Right renal cortex interstitium (tissue), 3 donors: Measurements from ENCODE around the gene GRIN2D. TPM values are rescaled to one million over a fixed set of nuclear protein-coding genes. Genes with fewer than 3 reads are reported as not detected.

Experiments
- DNase-seq, 3 donors: peaks; one replicate each; pipeline ENCODE4 v3.0.0-alpha.2; 2013; ENCODE audit warnings: low read depth in 3 of 3, low spot score in 2 of 3
- polyA plus RNA-seq, 3 donors: library from polyadenylated mRNA; unstranded; fragments of 120-200 nt; gene quantifications; one replicate each; pipeline ENCODE4 v1.2.1, GENCODE V29; 2013; ENCODE audit not compliant: insufficient read length in 3 of 3

Gene GRIN2D
- polyA plus RNA-seq, 3 donors: 0.35 to 0.46 (median 0.38) TPM

DNA sequence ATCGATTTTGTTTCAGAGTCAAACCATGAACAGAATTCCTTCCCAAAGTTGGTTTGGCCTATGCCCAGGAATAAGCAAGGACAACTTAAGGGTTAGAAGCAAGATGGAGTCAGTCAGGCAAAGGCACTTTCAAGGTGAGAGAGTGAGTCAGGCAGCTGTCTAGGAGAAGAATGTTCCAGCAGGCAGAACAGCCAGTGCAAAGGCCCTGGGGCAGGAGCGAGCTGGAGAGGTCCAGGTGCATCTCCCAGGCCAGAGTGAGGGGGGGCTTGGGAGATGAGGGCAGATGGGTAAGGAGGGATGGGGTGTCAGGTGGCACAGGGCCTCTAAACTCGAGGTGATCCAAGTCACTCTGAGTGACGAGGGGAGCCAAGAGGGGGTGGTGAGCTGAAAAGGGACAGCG is 43.1 kb downstream of the GRIN2D start:
- no peak for DNase-seq

DNA sequence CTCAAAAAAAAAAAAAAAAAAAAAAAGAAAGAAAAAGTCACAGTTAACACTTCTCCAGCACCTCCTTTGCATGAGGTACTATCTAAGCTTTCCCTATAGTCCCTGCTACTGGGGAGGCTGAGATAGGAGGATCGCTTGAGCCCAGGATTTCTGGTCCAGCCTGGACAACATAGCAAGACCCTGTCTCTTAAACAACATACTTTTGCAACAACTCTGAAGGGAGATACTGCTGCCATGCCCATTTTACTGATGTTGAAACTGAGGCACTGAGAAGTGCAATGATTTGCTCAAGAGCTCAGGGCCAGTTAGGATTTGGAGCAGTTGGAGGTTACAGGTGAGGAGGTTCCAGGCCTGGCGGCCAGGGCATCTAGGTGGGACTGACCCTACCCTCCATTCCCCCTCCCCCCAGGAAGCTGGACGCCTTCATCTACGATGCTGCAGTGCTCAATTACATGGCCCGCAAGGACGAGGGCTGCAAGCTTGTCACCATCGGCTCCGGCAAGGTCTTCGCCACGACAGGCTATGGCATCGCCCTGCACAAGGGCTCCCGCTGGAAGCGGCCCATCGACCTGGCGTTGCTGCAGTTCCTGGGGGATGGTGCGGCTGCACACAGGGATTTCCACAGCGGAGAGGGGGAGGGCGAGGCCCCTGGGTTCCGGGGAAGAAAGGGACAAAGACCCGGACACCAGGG is 48.0 kb downstream of the GRIN2D start:
- DNase-seq: no peak

DNA sequence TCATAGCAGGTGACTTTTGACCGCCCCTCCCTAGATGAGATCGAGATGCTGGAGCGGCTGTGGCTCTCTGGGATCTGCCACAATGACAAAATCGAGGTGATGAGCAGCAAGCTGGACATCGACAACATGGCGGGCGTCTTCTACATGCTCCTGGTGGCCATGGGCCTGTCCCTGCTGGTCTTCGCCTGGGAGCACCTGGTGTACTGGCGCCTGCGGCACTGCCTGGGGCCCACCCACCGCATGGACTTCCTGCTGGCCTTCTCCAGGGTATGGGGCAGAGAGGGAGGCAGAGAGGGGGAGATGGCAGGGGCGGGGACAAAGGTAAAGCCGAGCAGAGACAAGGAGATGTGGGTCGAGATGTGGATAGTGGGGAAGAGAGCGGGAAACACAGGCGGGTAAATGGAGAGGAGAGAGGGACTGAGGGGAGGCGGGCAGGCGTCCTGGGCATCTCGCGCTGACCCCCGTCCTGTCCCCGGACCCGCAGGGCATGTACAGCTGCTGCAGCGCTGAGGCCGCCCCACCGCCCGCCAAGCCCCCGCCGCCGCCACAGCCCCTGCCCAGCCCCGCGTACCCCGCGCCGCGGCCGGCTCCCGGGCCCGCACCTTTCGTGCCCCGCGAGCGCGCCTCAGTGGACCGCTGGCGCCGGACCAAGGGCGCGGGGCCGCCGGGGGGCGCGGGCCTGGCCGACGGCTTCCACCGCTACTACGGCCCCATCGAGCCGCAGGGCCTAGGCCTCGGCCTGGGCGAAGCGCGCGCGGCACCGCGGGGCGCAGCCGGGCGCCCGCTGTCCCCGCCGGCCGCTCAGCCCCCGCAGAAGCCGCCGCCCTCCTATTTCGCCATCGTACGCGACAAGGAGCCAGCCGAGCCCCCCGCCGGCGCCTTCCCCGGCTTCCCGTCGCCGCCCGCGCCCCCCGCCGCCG is 48.9 kb downstream of the GRIN2D start:
- no peak for DNase-seq

DNA sequence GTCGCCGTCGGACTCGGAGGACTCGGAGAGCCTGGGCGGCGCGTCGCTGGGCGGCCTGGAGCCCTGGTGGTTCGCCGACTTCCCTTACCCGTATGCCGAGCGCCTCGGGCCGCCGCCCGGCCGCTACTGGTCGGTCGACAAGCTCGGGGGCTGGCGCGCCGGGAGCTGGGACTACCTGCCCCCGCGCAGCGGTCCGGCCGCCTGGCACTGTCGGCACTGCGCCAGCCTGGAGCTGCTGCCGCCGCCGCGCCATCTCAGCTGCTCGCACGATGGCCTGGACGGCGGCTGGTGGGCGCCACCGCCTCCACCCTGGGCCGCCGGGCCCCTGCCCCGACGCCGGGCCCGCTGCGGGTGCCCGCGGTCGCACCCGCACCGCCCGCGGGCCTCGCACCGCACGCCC is 49.8 kb downstream of the GRIN2D start:
- no peak for DNase-seq

Other genes with a start within 250 kb of the GRIN2D start
- 10 to 100 TPM; 55.5 to 62.1 (median 58.0) TPM for gene LIG1, start 223.3 kb upstream of the GRIN2D start, polyA plus RNA-seq
- gene ZSWIM9, start 223.0 kb upstream of the GRIN2D start, polyA plus RNA-seq: 10 to 100 TPM in 1 of 3 donors, 1 to 10 TPM in 2; 9.5 to 10.5 (median 9.9) TPM
- gene CARD8, start 137.8 kb upstream of the GRIN2D start, polyA plus RNA-seq: 10 to 100 TPM; 50.6 to 61.0 (median 55.2) TPM
- 1 to 10 TPM; 5.9 to 9.0 (median 6.9) TPM for gene ZNF114, start 123.6 kb upstream of the GRIN2D start, polyA plus RNA-seq
- 10 to 100 TPM; 72.4 to 81.9 (median 79.0) TPM for gene EMP3, start 68.1 kb upstream of the GRIN2D start, polyA plus RNA-seq
- 1 to 10 TPM; 7.7 to 9.4 (median 8.3) TPM for gene TMEM143, start 29.7 kb upstream of the GRIN2D start, polyA plus RNA-seq
- under 1 TPM; 0.40 to 0.67 (median 0.46) TPM for gene SYNGR4, start 29.3 kb upstream of the GRIN2D start, polyA plus RNA-seq
- gene KDELR1, start 2.1 kb upstream of the GRIN2D start, polyA plus RNA-seq: 100 to 1,000 TPM; 206 to 257 (median 218) TPM
- 10 to 100 TPM; 19.8 to 24.8 (median 24.0) TPM for gene GRWD1, start 52.3 kb downstream of the GRIN2D start, polyA plus RNA-seq
- gene KCNJ14, start 61.9 kb downstream of the GRIN2D start, polyA plus RNA-seq: under 1 TPM; 0.55 to 0.67 (median 0.61) TPM
- gene CYTH2, start 75.7 kb downstream of the GRIN2D start, polyA plus RNA-seq: 10 to 100 TPM; 74.8 to 80.7 (median 80.1) TPM
- gene LMTK3, start 118.2 kb downstream of the GRIN2D start, polyA plus RNA-seq: 1 to 10 TPM; 1.2 to 2.3 (median 2.1) TPM
- gene SULT2B1, start 158.5 kb downstream of the GRIN2D start, polyA plus RNA-seq: under 1 TPM; 0.23 to 0.29 (median 0.24) TPM
- not detected for gene SPACA4, start 213.1 kb downstream of the GRIN2D start, polyA plus RNA-seq
- under 1 TPM; 0.49 to 0.99 (median 0.98) TPM for gene FAM83E, start 221.4 kb downstream of the GRIN2D start, polyA plus RNA-seq
- 1,000 to 10,000 TPM; 1,053 to 1,199 (median 1,085) TPM for gene RPL18, start 225.5 kb downstream of the GRIN2D start, polyA plus RNA-seq
- 10 to 100 TPM; 15.9 to 24.6 (median 17.8) TPM for gene SPHK2, start 225.8 kb downstream of the GRIN2D start, polyA plus RNA-seq
- gene DBP, start 243.7 kb downstream of the GRIN2D start, polyA plus RNA-seq: 10 to 100 TPM in 2 of 3 donors, 1 to 10 TPM in 1; 9.3 to 11.0 (median 10.5) TPM